Psoas muscle (tissue), 8 donors: Measurements from ENCODE around the gene RELT. TPM values are rescaled to one million over a fixed set of nuclear protein-coding genes. Genes with fewer than 3 reads are reported as not detected.
"Not testable (repeated sequence)": the region's sequence is repeated elsewhere in the genome, so short reads cannot be mapped to it uniquely, and the experiment has no call there.

ENCODE experiments used
- ATAC-seq, 4 donors: fragments of 200-7000 bp; cut with Tn5 transposase; one replicate each; pipeline ENCODE4 v1.9.1; 2020; ENCODE audit warnings: moderate library complexity in 3 of 4, mild to moderate bottlenecking in 2 of 4
- DNase-seq, 2 donors: peaks; one replicate each; pipeline ENCODE4 v3.0.0-alpha.2; 2020
- H3K27ac ChIP-seq: fragments of 200-600 bp; one replicate; pipeline ENCODE4 v1.8.0; 2022
- H3K27me3 ChIP-seq, 3 donors: fragments of 200-600 bp in 1 of 3; one replicate each; pipeline versions ENCODE4 v1.6.1 to v1.8.0; 2013 to 2022; ENCODE audit warnings: low read length in 2 of 3, mild to moderate bottlenecking in 2 of 3, moderate library complexity in 1 of 3; ENCODE audit not compliant: insufficient read depth in 3 of 3
- H3K36me3 ChIP-seq, 2 donors: fragments of 200-600 bp in 1 of 2; one replicate each; pipeline versions ENCODE4 v1.6.1 to v1.8.0; 2013 to 2022; ENCODE audit warnings: low read depth in 1 of 2, mild to moderate bottlenecking in 1 of 2, moderate library complexity in 1 of 2; ENCODE audit not compliant: insufficient read depth in 1 of 2
- H3K4me1 ChIP-seq: fragments of 200-600 bp; one replicate; pipeline ENCODE4 v1.8.0; 2022
- H3K4me3 ChIP-seq: fragments of 200-600 bp; one replicate; pipeline ENCODE4 v1.8.0; 2022; ENCODE audit warnings: mild to moderate bottlenecking
- H3K9me3 ChIP-seq: fragments of 200-600 bp; one replicate; pipeline ENCODE4 v1.8.0; 2022
- WGBS, 3 donors: extraction: QIAGEN DNeasy Blood & Tissue Kit; methylation state at CpG; one replicate each; pipeline versions ENCODE4 v1.1.6 to v1.1.7; 2013; 5-methylcytosine and 5-hydroxymethylcytosine counted together
- intact Hi-C, 2 donors: fragments of 100-400 bp; cut with DNase I; formaldehyde crosslinking; loops; one replicate each; pipeline versions ENCODE4 v1.11.0 to v1.14.2; 2022
- polyA plus RNA-seq, 3 donors: library from polyadenylated mRNA; stranded (reverse); fragments of 200-250 nt; gene quantifications; one replicate each; pipeline ENCODE4 v1.2.3, GENCODE V29; 2013
- total RNA-seq, 4 donors: library from RNA; stranded (reverse); fragmentation: NEBNext Ultra II Directional in 2 of 4; extraction: Animal tissue kit (Norgen Biotek cat#: 25700) in 2 of 4; gene quantifications; one replicate each; pipeline versions ENCODE4 v1.2.1 to v1.2.4, GENCODE V29; 2021 to 2023
- TF ChIP-seq, protein P1 (sequence below): fragments of 200-600 bp; IDR thresholded peaks from one replicate; pipeline ENCODE4 v1.8.0; 2022; ENCODE audit warnings: antibody characterized with exemption
- donor health status: healthy with polysubstance abuse.
- donor health status: DM: no; HTN: no; CAD: no; lungs with moderate emphysema.
- donor health status: Bipolar disorder and iron deficiency.
- donor health status: healthy.
- donor health status: DM: yes; HTN: yes; CAD: no.
- donor health status: DM: no; HTN: no; CAD: no.
- donor health status: DM: no; HTN: no; CAD: no.
- donor health status: DM: yes; HTN: yes; CAD: no.

RELT gene
- total and polyA plus RNA-seq, 7 donors = 4.9 to 33.0 (median 15.5) TPM

DNA sequence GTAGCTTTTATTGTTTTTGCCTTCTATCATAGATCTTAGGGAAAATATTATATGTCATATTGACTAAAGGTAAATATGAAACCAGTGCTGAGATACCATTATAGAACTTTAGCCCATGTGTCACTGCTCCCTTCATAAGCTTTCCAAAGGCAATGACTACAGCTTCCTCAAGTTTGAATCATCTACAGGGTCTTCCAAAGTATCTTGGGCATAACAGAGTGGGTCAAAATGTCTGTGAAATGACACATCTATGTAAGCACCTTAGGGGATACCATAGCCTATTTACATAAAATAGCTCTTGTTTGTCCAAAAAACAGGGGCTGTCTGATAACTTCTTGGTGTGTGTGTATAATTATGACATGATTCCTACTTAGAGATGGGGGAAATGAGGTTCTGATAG, 52.5 kb downstream of the RELT start:
- ATAC-seq (no peak), DNase-seq (no peak)
- H3K4me1 ChIP-seq = peaks cover 9% of the 10 kb centered on the region
- no peaks in the 10 kb centered on the region for H3K27me3 ChIP-seq
- intact Hi-C loops = no loop called here
- H3K9me3 ChIP-seq = no peaks in the 10 kb centered on the region
- peaks cover 0 to 6% of the 10 kb centered on the region in 2 donors for H3K36me3 ChIP-seq
- TF ChIP-seq, protein P1, sequence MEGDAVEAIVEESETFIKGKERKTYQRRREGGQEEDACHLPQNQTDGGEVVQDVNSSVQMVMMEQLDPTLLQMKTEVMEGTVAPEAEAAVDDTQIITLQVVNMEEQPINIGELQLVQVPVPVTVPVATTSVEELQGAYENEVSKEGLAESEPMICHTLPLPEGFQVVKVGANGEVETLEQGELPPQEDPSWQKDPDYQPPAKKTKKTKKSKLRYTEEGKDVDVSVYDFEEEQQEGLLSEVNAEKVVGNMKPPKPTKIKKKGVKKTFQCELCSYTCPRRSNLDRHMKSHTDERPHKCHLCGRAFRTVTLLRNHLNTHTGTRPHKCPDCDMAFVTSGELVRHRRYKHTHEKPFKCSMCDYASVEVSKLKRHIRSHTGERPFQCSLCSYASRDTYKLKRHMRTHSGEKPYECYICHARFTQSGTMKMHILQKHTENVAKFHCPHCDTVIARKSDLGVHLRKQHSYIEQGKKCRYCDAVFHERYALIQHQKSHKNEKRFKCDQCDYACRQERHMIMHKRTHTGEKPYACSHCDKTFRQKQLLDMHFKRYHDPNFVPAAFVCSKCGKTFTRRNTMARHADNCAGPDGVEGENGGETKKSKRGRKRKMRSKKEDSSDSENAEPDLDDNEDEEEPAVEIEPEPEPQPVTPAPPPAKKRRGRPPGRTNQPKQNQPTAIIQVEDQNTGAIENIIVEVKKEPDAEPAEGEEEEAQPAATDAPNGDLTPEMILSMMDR = no peak
- H3K4me3 ChIP-seq = no peak overlapping the region
- no peak overlapping the region for H3K27ac ChIP-seq

DNA sequence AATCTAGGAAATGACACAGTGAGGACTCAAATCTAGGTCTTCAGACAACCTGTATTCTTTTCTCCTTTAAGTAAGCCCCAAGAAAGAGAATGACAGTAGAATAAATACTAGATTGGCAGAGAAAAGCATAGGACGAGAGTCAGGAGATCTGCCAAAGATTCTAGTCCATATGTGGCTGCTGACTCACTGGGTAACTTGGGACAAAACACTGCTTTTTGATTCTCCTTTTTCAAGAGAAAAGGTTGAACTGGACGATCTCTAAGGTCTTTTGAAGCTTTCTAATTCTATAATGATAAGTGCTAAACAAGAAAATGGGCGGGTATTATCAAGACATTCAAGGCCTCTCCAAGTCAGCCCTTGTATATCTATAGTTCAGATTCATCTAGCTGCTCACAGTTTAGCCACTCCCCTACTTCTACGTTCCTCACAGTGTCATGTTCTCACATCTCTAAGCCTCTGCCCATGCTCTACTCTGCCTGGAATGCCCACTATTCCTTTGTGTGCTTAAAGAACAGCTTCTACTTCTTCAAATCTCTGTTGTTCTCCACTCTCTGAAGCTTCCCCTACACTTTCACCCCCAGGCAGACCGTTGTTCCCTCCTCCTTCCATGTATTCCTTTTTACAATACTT, 53.0 kb downstream of the RELT start:
- intact Hi-C loops = no loop called here
- DNase-seq (no peak), ATAC-seq (peak in 2 of 4 donors; percentile 50 to 70)
- Histone ChIP-seq H3K4me3 (no peak overlapping the region), H3K27me3 (no peaks in the 10 kb centered on the region), H3K36me3 (peaks cover 0 to 6% of the 10 kb centered on the region in 2 donors), H3K4me1 (peaks cover 9% of the 10 kb centered on the region), H3K27ac (no peak overlapping the region), H3K9me3 (no peaks in the 10 kb centered on the region)
- TF ChIP-seq, protein P1 = no peak
- WGBS, 3 donors = 64 to 82% (median 68%) methylated on average over 5 of the region's 5 CpGs

DNA sequence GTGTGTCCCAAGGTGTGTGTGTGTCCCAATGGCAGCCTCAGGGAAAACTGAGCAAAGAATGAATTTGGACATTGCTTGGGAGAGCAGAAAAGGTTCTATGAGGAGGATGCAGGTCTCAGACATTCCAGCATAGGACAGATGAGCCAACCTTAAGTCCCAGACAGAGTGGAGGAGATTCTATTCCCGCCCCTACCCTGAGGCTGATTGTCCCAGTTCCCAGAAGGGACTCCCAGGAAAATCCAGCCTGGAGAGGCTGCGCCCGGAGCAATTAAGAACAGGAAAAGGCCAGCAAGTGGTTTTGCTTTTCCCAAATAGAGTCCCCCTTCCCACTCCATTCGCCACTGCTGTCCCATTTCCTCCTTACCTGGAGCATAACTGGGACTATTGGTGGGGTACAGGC, 54.1 kb downstream of the RELT start:
- peaks cover 9% of the 10 kb centered on the region for H3K4me1 ChIP-seq
- H3K9me3 ChIP-seq = no peaks in the 10 kb centered on the region
- no peak overlapping the region for H3K4me3 ChIP-seq
- H3K36me3 ChIP-seq = peaks cover 0 to 6% of the 10 kb centered on the region in 2 donors
- DNase-seq = no peak
- H3K27me3 ChIP-seq = no peaks in the 10 kb centered on the region
- H3K27ac ChIP-seq = no peak overlapping the region
- intact Hi-C loops = no loop called here
- no peak for ATAC-seq
- TF ChIP-seq, protein P1 = no peak
- 93 to 99% (median 93%) methylated on average over 4 of the region's 4 CpGs for WGBS, 3 donors

DNA sequence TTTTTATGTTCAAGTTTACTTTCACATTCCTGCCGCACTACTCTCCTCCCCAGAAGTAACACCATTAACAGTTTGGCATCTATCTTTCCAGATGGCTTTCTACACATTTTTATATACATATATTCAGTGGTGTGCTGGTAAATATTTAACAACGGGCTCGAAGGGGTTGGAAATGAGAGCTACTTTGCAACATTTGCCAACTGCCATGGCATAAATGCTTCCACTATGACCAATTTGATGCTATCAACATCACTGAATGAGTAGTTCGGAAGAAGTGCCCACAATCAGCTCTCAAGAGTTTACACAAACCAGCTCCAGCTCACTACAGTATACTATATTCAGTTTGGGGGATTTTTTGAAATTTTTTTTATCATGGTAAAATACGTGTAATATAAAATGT, 55.2 kb downstream of the RELT start:
- WGBS, 3 donors = 90 to 96% (median 94%) methylated on average over 5 of the region's 5 CpGs
- TF ChIP-seq, protein P1 = no peak

DNA sequence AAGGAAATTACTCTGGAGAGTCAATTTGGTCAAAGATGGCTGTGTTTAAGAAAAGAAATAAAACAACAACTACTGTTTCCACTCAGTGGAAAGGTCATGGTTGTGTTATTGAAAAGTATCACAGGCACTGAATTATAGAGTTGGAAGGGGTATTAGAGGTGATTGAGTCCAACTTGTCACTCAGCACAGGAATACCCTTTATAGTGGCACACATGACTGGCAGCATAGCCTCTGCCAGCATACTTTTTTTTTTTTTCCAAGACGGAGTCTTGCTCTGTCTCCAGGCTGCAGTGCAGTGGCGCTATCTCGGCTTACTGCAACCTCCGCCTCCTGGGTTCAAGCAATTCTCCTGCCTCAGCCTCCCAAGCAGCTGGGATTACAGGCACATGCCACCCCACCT, 60.7 kb downstream of the RELT start:
- H3K4me3 ChIP-seq, H3K27ac ChIP-seq, H3K36me3 ChIP-seq, DNase-seq, intact Hi-C loops, H3K27me3 ChIP-seq, H3K9me3 ChIP-seq: not testable (repeated sequence)
- WGBS, 3 donors = 58 to 84% (median 80%) methylated on average over 4 of the region's 4 CpGs
- peaks cover 22% of the 10 kb centered on the region for H3K4me1 ChIP-seq
- ATAC-seq = peak in 2 of 4 donors; percentile 42 to 45

More for the DNA sequence above, 55.2 kb downstream of the RELT start:
- DNase-seq (no peak), ATAC-seq (no peak)
- Histone ChIP-seq H3K27me3 (no peaks in the 10 kb centered on the region), H3K36me3 (peaks cover 0 to 6% of the 10 kb centered on the region in 2 donors), H3K4me3 (no peak overlapping the region), H3K27ac (no peak overlapping the region), H3K9me3 (no peaks in the 10 kb centered on the region), H3K4me1 (peaks cover 8% of the 10 kb centered on the region)
- intact Hi-C loops = no loop called here
